HEK293T (cell line): ENCODE results near the gene EPHA4.

Source experiments
- CTCF ChIA-PET: fragments of 350-600 bp; formaldehyde crosslinking; extraction: SDS; loops from one replicate; lab custom pipeline; 2021; ENCODE audit warnings: antibody characterized with exemption, inconsistent platforms; lab: Yijun Ruan, JAX
- POLR2A ChIA-PET: fragments of 350-600 bp; formaldehyde crosslinking; extraction: SDS; loops from one replicate; lab custom pipeline; 2020; ENCODE audit warnings: antibody characterized with exemption, inconsistent platforms; lab: Yijun Ruan, JAX
- DNase-seq: peaks from one replicate; pipeline ENCODE4 v3.0.0; 2012; ENCODE audit warnings: mixed read lengths; ENCODE audit errors: extremely low spot score
- ARNT ChIP-seq: fragments of 450-650 bp; IDR thresholded peaks from 2 replicates; pipeline ENCODE4 v1.6.1; 2017; ENCODE audit warnings: mild to moderate bottlenecking
- BHLHE40 ChIP-seq: fragments of 450-650 bp; IDR thresholded peaks from 2 replicates; pipeline ENCODE4 v1.6.1; 2016; ENCODE audit warnings: mild to moderate bottlenecking, moderate library complexity, borderline replicate concordance
- CTBP1 ChIP-seq: fragments of 450-650 bp; IDR thresholded peaks from 2 replicates; pipeline ENCODE4 v1.6.1; 2016; ENCODE audit warnings: borderline replicate concordance
- ELF4 ChIP-seq: fragments of 450-650 bp; IDR thresholded peaks from 2 replicates; pipeline ENCODE4 v1.6.1; 2017; ENCODE audit warnings: antibody characterized with exemption
- FOXA1 ChIP-seq: fragments of 450-650 bp; IDR thresholded peaks from 2 replicates; pipeline ENCODE4 v1.6.1; 2016; ENCODE audit warnings: mild to moderate bottlenecking
- FOXK2 ChIP-seq: fragments of 450-650 bp; IDR thresholded peaks from 2 replicates; pipeline ENCODE4 v1.6.1; 2016; ENCODE audit warnings: mild to moderate bottlenecking
- FOXM1 ChIP-seq: fragments of 450-650 bp; IDR thresholded peaks from 2 replicates; pipeline ENCODE4 v1.6.1; 2017; ENCODE audit warnings: mild to moderate bottlenecking, borderline replicate concordance
- HDGF ChIP-seq: fragments of 450-650 bp; IDR thresholded peaks from 2 replicates; pipeline ENCODE4 v1.6.1; 2017; ENCODE audit warnings: antibody characterized with exemption, borderline replicate concordance
- L3MBTL2 ChIP-seq: fragments of 450-650 bp; conservative IDR thresholded peaks from 2 replicates; pipeline ENCODE4 v1.6.1; 2016; ENCODE audit warnings: mild to moderate bottlenecking
- LEF1 ChIP-seq: fragments of 450-650 bp; IDR thresholded peaks from 2 replicates; pipeline ENCODE4 v1.6.1; 2017; ENCODE audit warnings: mild to moderate bottlenecking, borderline replicate concordance
- NFRKB ChIP-seq: fragments of 450-650 bp; IDR thresholded peaks from 2 replicates; pipeline ENCODE4 v1.6.1; 2016; ENCODE audit warnings: mild to moderate bottlenecking, moderate library complexity
- SP1 ChIP-seq: fragments of 450-650 bp; IDR thresholded peaks from 2 replicates; pipeline ENCODE4 v1.6.1; 2017
- SUZ12 ChIP-seq: fragments of 450-650 bp; IDR thresholded peaks from 2 replicates; pipeline ENCODE4 v1.6.1; 2016; ENCODE audit warnings: mild to moderate bottlenecking
- TARDBP ChIP-seq: fragments of 450-650 bp; IDR thresholded peaks from 2 replicates; pipeline ENCODE4 v1.6.1; 2016
- ZNF384 ChIP-seq: fragments of 450-650 bp; IDR thresholded peaks from 2 replicates; pipeline ENCODE4 v1.6.1; 2016
- TF ChIP-seq, protein P1 (sequence below): fragments of 450-650 bp; IDR thresholded peaks from 2 replicates; pipeline ENCODE4 v1.6.1; 2016

Gene EPHA4

DNA sequence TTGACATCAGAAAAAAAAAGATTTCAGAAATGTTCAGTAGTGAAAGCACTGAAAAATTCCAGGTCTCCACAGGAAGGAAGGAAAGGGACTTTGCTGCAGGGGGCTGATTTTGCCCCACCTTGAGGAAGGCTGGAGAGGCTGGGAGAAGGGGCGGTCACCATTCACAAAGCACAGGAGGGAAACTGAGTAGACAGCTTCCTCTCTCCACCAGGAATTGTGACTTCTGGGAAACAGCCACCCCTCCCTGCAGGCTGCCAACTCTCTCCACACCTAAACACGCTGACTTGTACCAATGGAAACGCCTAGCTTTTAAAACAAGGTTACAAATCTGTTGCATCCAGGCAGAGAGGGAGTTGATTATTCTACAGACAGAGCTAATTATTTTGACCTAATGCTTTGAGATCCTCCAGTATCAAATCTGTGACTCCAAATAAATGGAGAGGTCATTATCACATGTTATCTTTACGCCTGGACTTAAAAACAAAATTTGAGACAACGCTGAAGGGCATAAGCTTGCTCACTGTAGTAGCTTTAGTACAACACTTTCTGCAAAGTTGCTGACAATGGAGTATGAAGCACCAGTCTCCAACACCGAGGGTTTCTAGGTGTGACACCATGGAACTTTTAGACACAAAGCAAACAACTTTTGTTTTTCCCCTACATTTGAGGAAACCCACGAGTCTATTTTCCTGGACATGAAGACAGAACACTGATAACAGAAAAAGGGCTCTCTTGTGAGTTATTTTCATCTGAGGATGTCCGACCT, 42.7 kb downstream of the EPHA4 start:
- DNase-seq: no peak
- CTCF ChIA-PET: interaction anchor here (0.6 kb wide), 1 partner anchor 13 kb away, joined by 4 read pairs; no protein-coding TSS in a partner anchor
- POLR2A ChIA-PET: interaction anchor here (0.7 kb wide), 1 partner anchor 29 kb away, joined by 4 read pairs; no protein-coding TSS in a partner anchor
- TF ChIP-seq L3MBTL2: no peak
- no peak for TF ChIP-seq SP1
- TF ChIP-seq FOXA1: no peak
- TF ChIP-seq, protein P1, sequence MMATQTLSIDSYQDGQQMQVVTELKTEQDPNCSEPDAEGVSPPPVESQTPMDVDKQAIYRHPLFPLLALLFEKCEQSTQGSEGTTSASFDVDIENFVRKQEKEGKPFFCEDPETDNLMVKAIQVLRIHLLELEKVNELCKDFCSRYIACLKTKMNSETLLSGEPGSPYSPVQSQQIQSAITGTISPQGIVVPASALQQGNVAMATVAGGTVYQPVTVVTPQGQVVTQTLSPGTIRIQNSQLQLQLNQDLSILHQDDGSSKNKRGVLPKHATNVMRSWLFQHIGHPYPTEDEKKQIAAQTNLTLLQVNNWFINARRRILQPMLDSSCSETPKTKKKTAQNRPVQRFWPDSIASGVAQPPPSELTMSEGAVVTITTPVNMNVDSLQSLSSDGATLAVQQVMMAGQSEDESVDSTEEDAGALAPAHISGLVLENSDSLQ: no peak
- TF ChIP-seq HDGF: no peak
- no peak for TF ChIP-seq ZNF384
- TF ChIP-seq TARDBP: no peak
- TF ChIP-seq ARNT: no peak
- TF ChIP-seq BHLHE40: no peak
- TF ChIP-seq CTBP1: no peak
- TF ChIP-seq LEF1: no peak
- no peak for TF ChIP-seq ELF4
- no peak for TF ChIP-seq SUZ12
- TF ChIP-seq FOXK2: no peak
- no peak for TF ChIP-seq FOXM1
- no peak for TF ChIP-seq NFRKB

DNA sequence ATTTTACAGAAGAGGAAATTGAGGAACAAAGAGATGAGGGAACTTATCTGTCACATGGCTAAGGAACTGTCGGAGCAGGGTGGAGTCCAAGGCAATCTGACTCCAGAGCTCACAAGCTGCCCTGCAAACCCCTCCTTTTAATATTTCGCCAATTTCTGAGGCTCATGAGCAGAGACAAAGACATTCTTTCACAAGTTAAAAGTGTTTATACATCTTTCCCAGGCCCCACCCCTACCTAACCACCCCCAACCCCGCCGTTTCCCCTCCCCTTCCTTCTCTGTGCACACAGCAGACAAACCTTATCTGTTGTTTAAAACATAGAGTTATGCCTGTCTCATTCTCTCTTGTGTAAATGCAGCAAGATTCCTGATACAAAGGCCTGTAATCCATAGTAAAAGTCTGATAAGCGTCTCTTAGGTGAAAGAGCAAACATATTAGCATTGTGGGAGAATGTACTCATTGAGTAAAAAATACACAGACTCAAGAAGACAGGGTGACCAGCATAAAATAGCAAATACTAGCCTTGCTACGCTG, 44.3 kb downstream of the EPHA4 start:
- DNase-seq: no peak
- TF ChIP-seq NFRKB (no peak), FOXA1 (no peak), FOXM1 (no peak), ELF4 (no peak), SUZ12 (no peak), SP1 (no peak), HDGF (no peak), ARNT (no peak), CTBP1 (no peak), BHLHE40 (no peak), L3MBTL2 (no peak), FOXK2 (no peak), LEF1 (no peak), TARDBP (no peak), ZNF384 (no peak)
- TF ChIP-seq, protein P1: no peak
- ChIA-PET POLR2A (no interaction called here), CTCF (no interaction called here)

- ChIA-PET POLR2A (no interaction called here), CTCF (no interaction called here)
- TF ChIP-seq ZNF384: no peak
- no peak for TF ChIP-seq CTBP1
- TF ChIP-seq, protein P1: no peak
- no peak for TF ChIP-seq TARDBP
- no peak for TF ChIP-seq HDGF
- no peak for TF ChIP-seq L3MBTL2
- no peak for TF ChIP-seq SUZ12
- TF ChIP-seq FOXA1: no peak
- TF ChIP-seq FOXK2: no peak
- TF ChIP-seq LEF1: no peak
- no peak for DNase-seq
Observed at GRCh38 chr2:221524158-221524557, 47.9 kb downstream of the EPHA4 start.

GRCh38 chr2:221521233-221521845, 50.8 kb downstream of the EPHA4 start:
- TF ChIP-seq ELF4 (no peak), ZNF384 (no peak), BHLHE40 (no peak), CTBP1 (no peak), FOXM1 (no peak), FOXK2 (no peak), L3MBTL2 (no peak), FOXA1 (no peak), LEF1 (no peak), HDGF (no peak), ARNT (no peak), SUZ12 (no peak), TARDBP (no peak), SP1 (no peak), NFRKB (no peak)
- TF ChIP-seq, protein P1: no peak
- POLR2A ChIA-PET: no interaction called here
- CTCF ChIA-PET: no interaction called here
- DNase-seq: no peak

GRCh38 chr2:221518935-221519625, 53.0 kb downstream of the EPHA4 start:
- TF ChIP-seq LEF1 (no peak), ARNT (no peak), CTBP1 (no peak), BHLHE40 (no peak), FOXK2 (no peak), SP1 (no peak), ZNF384 (no peak), FOXA1 (no peak), ELF4 (no peak), L3MBTL2 (no peak), FOXM1 (no peak), HDGF (no peak), NFRKB (no peak), TARDBP (no peak), SUZ12 (no peak)
- TF ChIP-seq, protein P1: no peak
- CTCF ChIA-PET: no interaction called here
- no peak for DNase-seq
- POLR2A ChIA-PET: no interaction called here
